ENCODE measurements around the gene FSTL5. TPM values are rescaled to one million over a fixed set of nuclear protein-coding genes. Genes with fewer than 3 reads are reported as not detected.

Gene FSTL5
- total and polyA plus RNA-seq, 9 of the 15 experiments (the other 6 are each of a cell fraction or from before 2014, with no cell fraction given): 0.09 to 3.1 (median 0.50) TPM; not detected in 1

- TF ChIP-seq ZNF609 (CRISPR knock-in tag; IDR thresholded peaks at IDR 0.05; ENCODE audit: borderline replicate concordance) (no peak), RFX7 (CRISPR knock-in tag; IDR thresholded peaks at IDR 0.05) (no peak), ZBTB49 (CRISPR knock-in tag; IDR thresholded peaks at IDR 0.05; ENCODE audit: borderline replicate concordance) (no peak), ZFP1 (CRISPR knock-in tag; IDR thresholded peaks at IDR 0.05) (no peak)
These were observed 616.9 kb downstream of the FSTL5 start (continued) for GRCh38 chr4:161546902-161547301.
